Measurements from ENCODE around the gene DIP2C.

DIP2C gene

GRCh38 chr10:297567-297966 lies 391.9 kb downstream of the DIP2C start:
- no peak for DNase-seq (ENCODE audit: low spot score)

GRCh38 chr10:293636-294035 lies 395.8 kb downstream of the DIP2C start:
- DNase-seq (ENCODE audit: low spot score), result no peak

GRCh38 chr10:290026-290725 lies 399.3 kb downstream of the DIP2C start:
- DNase-seq (ENCODE audit: low spot score), result no peak

GRCh38 chr10:289581-289980 lies 399.9 kb downstream of the DIP2C start:
- DNase-seq (ENCODE audit: low spot score), result no peak

- no peak for DNase-seq (ENCODE audit: low spot score)
These were observed 400.9 kb downstream of the DIP2C start for GRCh38 chr10:288316-289200.

GRCh38 chr10:287814-288213 lies 401.7 kb downstream of the DIP2C start:
- no peak for DNase-seq (ENCODE audit: low spot score)

- DNase-seq (ENCODE audit: low spot score), result no peak
These were observed 402.3 kb downstream of the DIP2C start for GRCh38 chr10:287026-287709.

- DNase-seq (ENCODE audit: low spot score), result no peak
These were observed 404.3 kb downstream of the DIP2C start for GRCh38 chr10:285216-285615.

GRCh38 chr10:283916-284356 lies 405.5 kb downstream of the DIP2C start:
- DNase-seq (ENCODE audit: low spot score), result no peak

- no peak for DNase-seq (ENCODE audit: low spot score)
These were observed 406.4 kb downstream of the DIP2C start for GRCh38 chr10:283140-283479.

GRCh38 chr10:282294-283139 lies 407.0 kb downstream of the DIP2C start:
- no peak for DNase-seq (ENCODE audit: low spot score)

- DNase-seq (ENCODE audit: low spot score), result no peak
These were observed 409.8 kb downstream of the DIP2C start for GRCh38 chr10:279655-280054.

GRCh38 chr10:279232-279631 lies 410.2 kb downstream of the DIP2C start:
- DNase-seq (ENCODE audit: low spot score), result no peak

- DNase-seq (ENCODE audit: low spot score), result no peak
These were observed 410.8 kb downstream of the DIP2C start for GRCh38 chr10:278707-279106.

- no peak for DNase-seq (ENCODE audit: low spot score)
These were observed 411.5 kb downstream of the DIP2C start for GRCh38 chr10:277963-278362.

GRCh38 chr10:275680-276079 lies 413.8 kb downstream of the DIP2C start:
- DNase-seq (ENCODE audit: low spot score), result no peak

GRCh38 chr10:274866-275265 lies 414.6 kb downstream of the DIP2C start:
- DNase-seq (ENCODE audit: low spot score), result no peak

- DNase-seq (ENCODE audit: low spot score), result no peak
These were observed 416.4 kb downstream of the DIP2C start for GRCh38 chr10:273088-273487.

- no peak for DNase-seq (ENCODE audit: low spot score)
These were observed 417.7 kb downstream of the DIP2C start for GRCh38 chr10:271722-272121.

- no peak for DNase-seq (ENCODE audit: low spot score)
These were observed 418.3 kb downstream of the DIP2C start for GRCh38 chr10:271201-271600.

- DNase-seq (ENCODE audit: low spot score), result no peak
These were observed 419.9 kb downstream of the DIP2C start for GRCh38 chr10:269440-270074.
